Renal cortical epithelial cell (primary cell): ENCODE results near the gene BOC. TPM values are rescaled to one million over a fixed set of nuclear protein-coding genes. Genes with fewer than 3 reads are reported as not detected.
A peak's percentile ranks its signal among the peaks of the same experiment; 100 is the strongest.

Experiments
- DNase-seq: peaks from one replicate; pipeline ENCODE4 v3.0.0-alpha.2; 2011; ENCODE audit warnings: low read depth
- total RNA-seq: library from RNA; depleted of rRNA; stranded (reverse); fragments of >200 nt; gene quantifications from 2 replicates; pipeline ENCODE4 v1.2.3, GENCODE V29; 2014

BOC gene
- total RNA-seq, 1 donor from 2014 or later = 3.0 TPM

- DNase-seq = no peak
These were observed 36.5 kb downstream of the BOC start for GRCh38 chr3:113247675-113248458.

- peak; percentile 57 for DNase-seq
These were observed 37.8 kb downstream of the BOC start for GRCh38 chr3:113249111-113249510.

DNA sequence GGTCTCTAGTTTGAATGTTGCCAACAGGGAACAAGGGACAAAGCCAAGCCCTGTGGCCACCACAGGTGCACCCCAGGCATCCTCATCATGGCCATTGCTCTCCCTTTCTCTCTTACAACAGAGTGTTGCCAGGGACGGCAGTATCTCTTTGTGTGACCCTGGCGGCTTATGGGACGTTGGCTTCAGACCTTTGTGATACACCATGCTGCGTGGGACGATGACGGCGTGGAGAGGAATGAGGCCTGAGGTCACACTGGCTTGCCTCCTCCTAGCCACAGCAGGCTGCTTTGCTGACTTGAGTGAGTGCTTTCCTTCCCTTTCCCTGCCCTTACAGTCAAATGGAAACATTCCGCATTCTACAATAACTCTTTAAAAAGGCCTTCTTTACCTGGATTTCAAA lies 38.2 kb downstream of the BOC start:
- no peak for DNase-seq

DNA sequence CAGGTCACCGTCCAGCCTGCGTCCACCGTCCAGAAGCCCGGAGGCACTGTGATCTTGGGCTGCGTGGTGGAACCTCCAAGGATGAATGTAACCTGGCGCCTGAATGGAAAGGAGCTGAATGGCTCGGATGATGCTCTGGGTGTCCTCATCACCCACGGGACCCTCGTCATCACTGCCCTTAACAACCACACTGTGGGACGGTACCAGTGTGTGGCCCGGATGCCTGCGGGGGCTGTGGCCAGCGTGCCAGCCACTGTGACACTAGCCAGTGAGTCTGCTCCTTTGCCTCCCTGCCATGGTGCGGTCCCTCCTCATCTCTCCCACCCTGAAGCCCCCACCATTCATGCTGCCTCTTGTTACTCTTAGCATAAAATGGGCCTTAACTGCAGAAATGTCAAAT lies 39.2 kb downstream of the BOC start:
- no peak for DNase-seq

DNA sequence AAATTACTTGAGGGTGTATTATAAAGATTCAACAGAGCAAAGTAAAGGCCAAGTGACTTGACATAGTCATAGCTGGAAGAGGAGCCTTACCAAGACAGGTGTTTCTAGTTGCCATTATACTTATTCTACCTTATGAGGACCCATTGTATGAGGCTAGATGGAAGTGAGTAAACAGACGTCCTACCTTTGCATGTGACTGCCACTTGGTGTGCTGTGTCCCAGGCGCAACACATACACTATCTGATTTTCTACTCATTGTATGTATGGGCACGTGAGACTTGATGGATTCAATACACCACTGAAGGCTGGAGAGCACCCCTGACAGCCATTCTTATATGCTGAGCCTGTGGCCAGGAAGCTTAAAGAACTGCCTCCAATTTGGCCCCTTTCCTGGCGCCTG lies 40.5 kb downstream of the BOC start:
- no peak for DNase-seq

DNA sequence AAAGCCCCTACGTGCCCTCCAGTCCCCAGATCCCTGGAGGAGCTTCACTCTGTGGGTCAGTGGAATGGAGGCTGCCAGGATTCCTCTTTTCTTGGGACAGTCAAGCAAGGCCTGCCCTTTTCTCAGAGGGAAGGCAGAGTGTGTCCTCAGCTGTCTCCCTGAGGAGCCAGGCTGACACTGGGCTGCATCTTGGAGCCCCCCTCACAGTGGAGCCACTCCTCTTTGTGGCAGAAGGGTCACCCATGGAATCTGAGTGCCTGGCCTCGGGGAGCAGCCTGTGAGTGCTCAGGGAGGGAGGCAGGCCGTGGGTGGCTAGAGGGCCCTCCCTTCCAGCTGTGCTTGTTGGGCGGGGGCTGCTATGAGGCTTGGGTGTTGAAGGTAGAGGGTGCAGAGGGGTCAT lies 41.2 kb downstream of the BOC start:
- no peak for DNase-seq

GRCh38 chr3:113253702-113254101 lies 42.3 kb downstream of the BOC start:
- no peak for DNase-seq

DNA sequence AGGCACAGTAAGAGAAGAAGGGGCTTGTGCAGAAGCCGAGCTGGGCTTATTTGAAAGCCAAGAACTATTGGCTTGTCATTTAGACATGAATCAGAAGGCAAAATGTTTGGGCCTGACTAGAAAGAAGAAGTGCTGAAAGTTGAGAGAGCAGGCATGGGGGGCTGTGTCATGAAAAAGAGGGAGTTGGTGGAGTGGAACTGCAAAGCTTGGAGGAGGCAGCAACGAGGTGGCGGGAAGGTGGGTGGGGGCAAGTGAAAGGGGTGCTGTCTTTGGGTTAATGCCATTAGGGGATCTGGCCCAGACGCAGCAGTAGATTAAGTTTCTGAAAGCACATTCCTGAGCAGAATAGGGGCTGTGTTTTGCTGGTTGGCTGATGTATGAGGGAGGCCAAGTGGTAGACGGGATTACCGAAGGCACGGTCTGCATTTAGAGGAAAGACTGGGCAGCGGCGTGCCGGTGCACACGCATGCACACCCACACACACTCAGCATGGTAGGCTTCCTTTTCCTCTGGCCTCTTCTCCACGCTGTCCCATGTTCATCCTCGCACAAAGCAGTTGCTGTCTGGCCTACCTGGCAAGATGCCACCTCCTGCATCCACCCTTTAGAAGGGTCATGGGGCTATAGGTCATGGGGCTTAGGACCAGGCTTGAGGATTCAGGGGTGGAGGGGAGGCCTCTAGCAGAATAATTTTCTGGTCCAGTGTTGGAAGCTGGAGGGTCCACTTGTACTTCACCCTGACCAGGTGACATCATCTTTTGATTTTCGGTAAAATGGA lies 43.0 kb downstream of the BOC start:
- DNase-seq = no peak

DNA sequence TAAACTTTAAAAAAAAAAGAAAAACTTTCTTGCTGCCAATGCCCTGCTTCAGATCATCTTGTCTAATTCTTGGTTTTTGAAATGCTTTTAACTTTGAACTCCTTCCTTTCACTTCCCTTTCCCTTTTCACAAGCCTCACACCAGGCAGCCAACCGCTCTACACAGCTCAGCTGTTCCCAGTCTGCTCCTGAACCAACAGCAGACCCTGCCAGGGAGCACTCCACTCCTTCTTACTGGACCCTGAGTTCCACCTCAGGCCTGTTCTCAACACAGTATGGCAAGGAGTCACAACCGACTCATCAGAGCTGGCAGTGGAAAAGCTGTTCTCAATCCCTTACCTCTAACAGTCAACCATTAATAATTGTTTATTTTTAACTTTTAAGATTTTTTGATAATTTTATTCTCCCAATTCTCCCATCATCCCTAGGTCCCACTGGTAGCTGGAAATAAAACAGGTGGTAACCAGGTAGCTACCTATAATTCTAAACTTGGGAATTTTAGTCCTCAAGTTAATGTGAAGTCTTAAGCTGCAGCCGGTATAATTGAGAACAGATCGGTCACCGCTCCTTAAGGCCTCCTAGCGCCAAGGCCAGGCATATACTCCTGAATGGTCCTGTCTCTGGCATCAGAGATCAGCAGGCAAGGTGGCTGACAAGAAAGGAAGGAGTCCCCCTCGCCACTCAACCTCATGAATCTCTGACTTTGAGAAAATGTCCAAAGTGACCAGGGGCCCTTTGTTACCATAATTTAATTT lies 43.9 kb downstream of the BOC start:
- DNase-seq = no peak

GRCh38 chr3:113255854-113256615 lies 44.7 kb downstream of the BOC start:
- DNase-seq = no peak

DNA sequence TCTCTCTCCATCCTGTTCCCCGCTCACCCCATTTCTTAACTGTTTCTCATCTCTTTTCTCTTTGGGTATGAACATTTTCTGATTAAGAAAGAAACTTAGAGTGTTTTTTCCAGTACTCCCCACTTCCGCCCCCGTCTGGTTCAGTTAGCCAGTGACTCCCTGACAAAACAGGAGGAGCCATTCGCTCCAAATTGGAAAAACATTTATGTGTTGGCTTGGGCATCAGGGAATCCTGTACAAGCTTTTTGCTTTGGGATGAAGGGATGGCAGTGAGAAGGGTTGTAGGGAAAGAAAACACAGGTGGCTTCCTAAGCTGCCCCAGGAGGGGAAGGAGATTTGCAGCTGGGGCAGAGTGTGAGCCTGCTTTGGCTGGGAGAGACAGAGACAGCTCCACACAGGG lies 47.0 kb downstream of the BOC start:
- no peak for DNase-seq

- DNase-seq = no peak
These were observed 47.8 kb downstream of the BOC start for GRCh38 chr3:113259196-113259595.

DNA sequence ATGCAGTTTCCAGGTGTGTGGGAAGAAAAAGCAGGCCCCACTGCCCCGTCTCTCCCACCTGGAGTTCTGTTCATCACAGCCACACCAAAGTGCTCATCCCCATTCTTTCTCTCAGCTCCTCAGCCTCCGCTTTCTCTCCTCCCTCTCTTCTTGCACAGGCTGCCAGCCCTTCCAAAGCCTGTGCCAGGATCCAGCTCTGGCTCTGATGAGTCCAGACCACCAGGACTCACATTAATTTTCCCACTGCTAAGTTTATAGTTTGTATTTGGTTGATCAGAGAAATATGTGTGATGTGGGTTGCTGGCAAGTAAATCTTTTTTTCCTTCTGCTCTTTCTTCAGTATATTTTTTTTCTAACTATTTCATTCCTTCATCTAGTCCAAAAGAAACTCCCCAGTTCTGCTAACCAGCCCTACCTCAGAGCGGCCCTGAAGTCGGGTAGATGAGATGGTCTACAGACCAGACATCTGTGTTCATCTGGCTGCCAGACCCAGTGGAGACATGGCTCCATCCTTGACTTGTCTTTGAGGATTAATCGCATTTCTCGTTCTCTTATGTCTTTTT lies 49.8 kb downstream of the BOC start:
- no peak for DNase-seq

- DNase-seq = no peak
These were observed 50.4 kb downstream of the BOC start for GRCh38 chr3:113261626-113262303.

DNA sequence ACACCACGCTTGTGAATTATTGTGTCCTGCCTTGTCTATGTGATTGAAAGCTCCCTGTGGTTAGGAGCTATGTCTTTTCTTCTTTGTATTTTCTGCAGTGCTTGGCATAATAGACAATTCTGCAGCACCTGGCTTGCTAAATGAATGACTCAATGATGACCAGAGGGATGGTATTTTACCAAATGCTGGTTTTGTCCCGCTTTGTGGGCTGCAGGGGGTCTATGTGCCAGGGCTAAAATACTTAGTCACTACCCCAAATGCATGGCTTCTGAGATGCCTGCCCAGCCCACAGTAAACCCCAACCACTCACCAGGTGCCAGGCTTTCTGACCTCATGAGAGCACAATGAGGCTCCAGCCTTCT lies 50.9 kb downstream of the BOC start:
- DNase-seq = no peak

DNA sequence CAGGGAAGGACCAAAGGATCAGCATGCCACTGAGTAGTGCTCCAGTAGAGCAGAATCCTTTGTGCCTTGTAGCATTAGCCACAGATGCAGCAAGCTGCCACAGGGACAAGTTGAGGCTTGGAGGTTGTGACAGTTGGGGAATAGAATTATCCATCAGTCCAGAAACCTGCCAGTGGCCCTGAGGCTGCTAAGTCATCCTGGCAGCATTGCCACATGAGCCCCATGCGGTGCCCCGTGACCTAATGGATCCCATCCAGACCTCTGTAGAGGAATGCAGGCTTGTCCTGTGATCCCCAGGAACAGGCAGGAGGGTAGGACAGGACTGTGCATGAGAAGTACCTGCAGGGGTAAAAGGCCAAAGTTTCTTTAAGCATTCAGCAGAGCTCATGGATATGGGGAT lies 51.7 kb downstream of the BOC start:
- DNase-seq = no peak

- no peak for DNase-seq
These were observed 52.4 kb downstream of the BOC start for GRCh38 chr3:113263778-113264177.

GRCh38 chr3:113264283-113265131 lies 53.1 kb downstream of the BOC start:
- no peak for DNase-seq

GRCh38 chr3:113265231-113265630 lies 53.9 kb downstream of the BOC start:
- DNase-seq = peak; percentile 84

DNA sequence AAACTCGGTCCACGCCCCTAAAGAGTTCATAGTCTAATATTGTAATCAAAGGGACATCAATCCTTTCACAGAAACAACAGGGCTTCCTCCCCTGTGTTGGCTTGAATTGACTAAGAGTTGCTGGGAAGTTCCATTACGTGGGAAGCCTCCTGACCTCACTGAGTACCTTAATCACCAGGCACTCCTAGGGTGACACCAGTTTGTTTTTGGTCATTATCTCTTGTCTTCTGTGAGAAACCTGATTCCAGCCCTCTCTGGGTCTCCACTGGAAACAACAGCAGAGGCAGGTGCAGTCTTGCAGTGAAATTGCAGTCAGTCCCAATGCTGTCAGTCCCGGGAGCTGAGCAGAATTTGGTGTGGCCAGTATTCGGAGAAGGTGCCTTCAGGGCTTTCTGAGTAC lies 55.4 kb downstream of the BOC start:
- DNase-seq = no peak
